Esophagus squamous epithelium (tissue), 5 donors: ENCODE measurements around the gene WFDC8. TPM values are rescaled to one million over a fixed set of nuclear protein-coding genes. Genes with fewer than 3 reads are reported as not detected.

ENCODE experiments used
- DNase-seq: peaks from one replicate; lab custom pipeline; 2025; lab: John Stamatoyannopoulos, UW
- H3K27ac ChIP-seq, 4 donors: fragments of 200-600 bp; sonication (generic); one replicate each; pipeline ENCODE4 v1.5.1; 2016 to 2019; ENCODE audit warnings: mild to moderate bottlenecking in 1 of 4
- H3K27me3 ChIP-seq, 4 donors: fragments of 200-600 bp; sonication (generic); 1 replicate in 3 of 4; 2 replicates in 1 of 4; pipeline versions ENCODE4 v1.5.1 to v1.6.0; 2017 to 2021; ENCODE audit warnings: antibody characterized with exemption in 1 of 4
- H3K36me3 ChIP-seq, 3 donors: fragments of 200-600 bp; sonication (generic); one replicate each; pipeline ENCODE4 v1.5.1; 2016 to 2019
- H3K4me1 ChIP-seq, 3 donors: fragments of 200-600 bp; sonication (generic); one replicate each; pipeline ENCODE4 v1.5.1; 2017 to 2019
- H3K4me3 ChIP-seq, 4 donors: fragments of 200-600 bp; sonication (generic); 1 replicate in 3 of 4; 2 replicates in 1 of 4; pipeline ENCODE4 v1.5.1; 2016 to 2019; ENCODE audit warnings: mild to moderate bottlenecking in 2 of 4, moderate library complexity in 1 of 4
- H3K9me3 ChIP-seq, 3 donors: fragments of 200-600 bp; sonication (generic); one replicate each; pipeline ENCODE4 v1.5.1; 2016 to 2019
- POLR2A ChIP-seq, 4 donors: fragments of 450-650 bp; IDR thresholded peaks; one replicate each; pipeline ENCODE4 v1.6.1; 2017; ENCODE audit warnings: antibody characterized with exemption in 4 of 4, mild to moderate bottlenecking in 4 of 4, moderate library complexity in 3 of 4
- WGBS, 2 donors: methylation state at CpG; one replicate each; pipeline ENCODE4 v1.1.5; 2018; 5-methylcytosine and 5-hydroxymethylcytosine counted together
- intact Hi-C: fragments of 100-400 bp; cut with DNase I; formaldehyde crosslinking; loops from one replicate; pipeline ENCODE4 v1.15.0; 2022
- total RNA-seq, 4 donors: library from RNA; depleted of rRNA; stranded (reverse); fragments of >200 nt; gene quantifications; one replicate each; pipeline ENCODE4 v1.1.0, GENCODE V29; 2016
- TF ChIP-seq, protein P1 (sequence below), 6 experiments: fragments of 450-650 bp in 4 of 6; fragments of 200-600 bp in 2 of 6; sonication (generic) in 2 of 6; IDR thresholded peaks; one replicate each; pipeline ENCODE4 v1.5.1; 2016 to 2019; ENCODE audit warnings: antibody characterized with exemption in 6 of 6, mild to moderate bottlenecking in 4 of 6, moderate library complexity in 4 of 6
- donor health status: DM: yes; HTN: yes; CAD: no.

The WFDC8 gene
- total RNA-seq, 4 donors from 2014 or later: not detected

DNA sequence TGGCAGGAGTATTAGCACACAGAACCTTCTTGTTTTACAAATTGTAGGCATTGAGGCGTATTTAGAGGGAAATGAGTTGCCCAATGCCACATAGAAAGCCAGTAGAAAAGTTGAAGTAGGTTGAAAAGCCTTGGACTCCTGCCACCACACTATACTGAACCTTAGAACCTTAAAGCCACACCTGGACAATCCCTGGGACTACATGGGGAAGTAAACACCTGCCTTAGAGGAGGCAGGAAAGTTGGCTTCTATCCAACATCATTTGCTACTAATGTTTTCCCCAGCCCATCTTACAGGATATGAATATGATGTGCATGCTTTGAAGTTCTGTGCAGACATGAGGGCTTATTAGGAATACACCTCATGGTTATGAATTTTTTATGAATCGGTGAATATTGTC, 26.6 kb downstream of the WFDC8 start:
- Histone ChIP-seq H3K4me3 (no peak overlapping the region), H3K4me1 (no peaks in the 10 kb centered on the region), H3K27me3 (peaks cover 0 to 75% (median 0%) of the 10 kb centered on the region in 4 donors), H3K27ac (no peak overlapping the region), H3K9me3 (peaks cover 0 to 4% (median 0%) of the 10 kb centered on the region in 3 donors), H3K36me3 (no peaks in the 10 kb centered on the region)
- TF ChIP-seq POLR2A (IDR thresholded peaks at IDR 0.05): no peak
- TF ChIP-seq, protein P1, sequence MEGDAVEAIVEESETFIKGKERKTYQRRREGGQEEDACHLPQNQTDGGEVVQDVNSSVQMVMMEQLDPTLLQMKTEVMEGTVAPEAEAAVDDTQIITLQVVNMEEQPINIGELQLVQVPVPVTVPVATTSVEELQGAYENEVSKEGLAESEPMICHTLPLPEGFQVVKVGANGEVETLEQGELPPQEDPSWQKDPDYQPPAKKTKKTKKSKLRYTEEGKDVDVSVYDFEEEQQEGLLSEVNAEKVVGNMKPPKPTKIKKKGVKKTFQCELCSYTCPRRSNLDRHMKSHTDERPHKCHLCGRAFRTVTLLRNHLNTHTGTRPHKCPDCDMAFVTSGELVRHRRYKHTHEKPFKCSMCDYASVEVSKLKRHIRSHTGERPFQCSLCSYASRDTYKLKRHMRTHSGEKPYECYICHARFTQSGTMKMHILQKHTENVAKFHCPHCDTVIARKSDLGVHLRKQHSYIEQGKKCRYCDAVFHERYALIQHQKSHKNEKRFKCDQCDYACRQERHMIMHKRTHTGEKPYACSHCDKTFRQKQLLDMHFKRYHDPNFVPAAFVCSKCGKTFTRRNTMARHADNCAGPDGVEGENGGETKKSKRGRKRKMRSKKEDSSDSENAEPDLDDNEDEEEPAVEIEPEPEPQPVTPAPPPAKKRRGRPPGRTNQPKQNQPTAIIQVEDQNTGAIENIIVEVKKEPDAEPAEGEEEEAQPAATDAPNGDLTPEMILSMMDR (IDR thresholded peaks at IDR 0.05): no peak
- intact Hi-C loops: no loop called here
- DNase-seq: no peak
- WGBS, 2 donors: 75 to 80% methylated on average over 2 of the region's 2 CpGs

GRCh38 chr20:45550765-45551164, 28.3 kb downstream of the WFDC8 start:
- DNase-seq: no peak

DNA sequence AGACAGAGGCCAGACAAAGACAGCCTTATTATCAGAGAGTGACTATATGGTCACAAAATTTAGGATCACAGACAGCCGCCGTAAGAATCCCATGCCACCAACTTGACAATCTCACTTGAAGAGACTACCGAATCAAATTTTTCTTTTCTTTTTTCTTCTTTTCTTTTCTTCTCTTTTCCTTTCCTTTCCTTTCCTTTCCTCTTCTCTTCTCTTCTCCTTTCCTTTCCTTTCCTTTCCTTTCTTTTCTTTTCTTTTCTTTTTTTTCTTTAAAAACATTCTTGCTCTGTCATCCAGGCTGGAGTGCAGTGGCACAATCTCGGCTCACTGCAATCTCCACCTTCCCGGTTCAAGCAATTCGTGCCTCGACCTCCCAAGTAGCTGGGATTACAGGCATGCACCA, 30.7 kb downstream of the WFDC8 start:
- intact Hi-C loops: no loop called here
- Histone ChIP-seq H3K27ac (no peak overlapping the region), H3K36me3 (no peaks in the 10 kb centered on the region), H3K27me3 (peaks cover 0 to 88% (median 0%) of the 10 kb centered on the region in 4 donors), H3K9me3 (peaks cover 0 to 4% (median 0%) of the 10 kb centered on the region in 3 donors), H3K4me3 (no peak overlapping the region), H3K4me1 (no peaks in the 10 kb centered on the region)
- no peak for DNase-seq
- TF ChIP-seq POLR2A (IDR thresholded peaks at IDR 0.05): no peak
- TF ChIP-seq, protein P1 (IDR thresholded peaks at IDR 0.05): no peak
- WGBS, 2 donors: 85 to 90% methylated on average over 7 of the region's 7 CpGs

More at GRCh38 chr20:45550765-45551164, 28.3 kb downstream of the WFDC8 start:
- Histone ChIP-seq H3K4me1 (no peaks in the 10 kb centered on the region), H3K4me3 (no peak overlapping the region), H3K9me3 (peaks cover 0 to 4% (median 0%) of the 10 kb centered on the region in 3 donors), H3K36me3 (no peaks in the 10 kb centered on the region), H3K27me3 (peaks cover 0 to 88% (median 0%) of the 10 kb centered on the region in 4 donors), H3K27ac (no peak overlapping the region)
- intact Hi-C loops: no loop called here
- TF ChIP-seq POLR2A (IDR thresholded peaks at IDR 0.05): no peak
- TF ChIP-seq, protein P1 (IDR thresholded peaks at IDR 0.05): no peak

- DNase-seq: no peak
- 71 to 75% methylated on average over 6 of the region's 6 CpGs for WGBS, 2 donors
- Histone ChIP-seq H3K27ac (no peak within 1 kb of the TSS), H3K27me3 (peaks cover 0 to 89% (median 0%) of the 10 kb centered on the region in 4 donors), H3K4me1 (no peaks in the 10 kb centered on the region), H3K9me3 (peaks cover 0 to 4% (median 0%) of the 10 kb centered on the region in 3 donors), H3K36me3 (no peaks in the 10 kb centered on the region), H3K4me3 (no peak within 1 kb of the TSS)
- intact Hi-C loops: no loop called here
- TF ChIP-seq POLR2A (IDR thresholded peaks at IDR 0.05): no peak
- TF ChIP-seq, protein P1 (IDR thresholded peaks at IDR 0.05): no peak
Measured at GRCh38 chr20:45547206-45547770, 31.8 kb downstream of the WFDC8 start, which contains the start of gene EPPIN. TSS of gene EPPIN (minus strand) at chr20:45547401. CDS start at chr20:45547357, 44 bp downstream.

- Histone ChIP-seq H3K27ac (no peak overlapping the region), H3K36me3 (no peaks in the 10 kb centered on the region), H3K9me3 (no peaks in the 10 kb centered on the region), H3K27me3 (peaks cover 0 to 95% (median 0%) of the 10 kb centered on the region in 4 donors), H3K4me3 (no peak overlapping the region), H3K4me1 (no peaks in the 10 kb centered on the region)
- intact Hi-C loops: no loop called here
- no peak for TF ChIP-seq POLR2A (IDR thresholded peaks at IDR 0.05)
- TF ChIP-seq, protein P1 (IDR thresholded peaks at IDR 0.05): peak in 2 of 6 experiments; percentile 17 to 37
- DNase-seq: no peak
- WGBS, 2 donors: 18 to 19% methylated on average over 4 to 5 of the region's 5 CpGs
Measured at GRCh38 chr20:45545754-45546453, 33.2 kb downstream of the WFDC8 start.
